ENCODE data around the gene GINS3. TPM values are rescaled to one million over a fixed set of nuclear protein-coding genes. Genes with fewer than 3 reads are reported as not detected.
"Not testable (repeated sequence)": the region's sequence is repeated elsewhere in the genome, so short reads cannot be mapped to it uniquely, and the experiment has no call there.

The GINS3 gene
- polyA plus RNA-seq, 12 donors, result 6.2 to 12.0 (median 9.7) TPM; not detected in 2

- DNase-seq, result no peak
These were observed 7.7 kb upstream of the GINS3 start for GRCh38 chr16:58384437-58385055.

DNA sequence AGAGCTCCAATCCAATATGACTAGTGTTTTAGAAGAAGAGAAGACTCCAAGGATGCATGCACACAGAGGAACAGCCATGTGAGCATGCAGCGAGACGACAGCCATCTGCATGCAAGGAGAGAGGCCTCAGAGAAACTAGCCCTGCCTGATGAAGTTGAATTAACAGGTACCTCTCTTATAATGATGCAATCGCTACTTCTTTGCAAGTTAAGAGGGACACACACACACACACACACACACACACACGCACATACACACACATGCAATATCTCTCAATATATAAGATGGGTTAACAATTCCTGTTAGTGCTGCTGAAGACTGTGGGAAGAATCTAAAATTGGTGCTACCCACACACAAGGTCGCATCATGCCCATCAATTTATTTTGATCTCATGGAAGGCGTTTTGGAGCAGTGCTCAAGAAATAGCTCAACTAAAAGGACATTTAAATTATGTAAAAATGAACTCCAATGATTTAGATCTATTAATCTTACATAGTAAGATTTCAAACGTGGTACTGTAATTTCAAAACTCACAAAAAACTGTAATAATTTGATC lies 7.0 kb upstream of the GINS3 start:
- no peak for DNase-seq

- no peak for DNase-seq
These were observed 2.5 kb upstream of the GINS3 start for GRCh38 chr16:58389724-58390123.

- DNase-seq, result no peak
These were observed 850 bp downstream of the GINS3 start for GRCh38 chr16:58393138-58393504.

DNA sequence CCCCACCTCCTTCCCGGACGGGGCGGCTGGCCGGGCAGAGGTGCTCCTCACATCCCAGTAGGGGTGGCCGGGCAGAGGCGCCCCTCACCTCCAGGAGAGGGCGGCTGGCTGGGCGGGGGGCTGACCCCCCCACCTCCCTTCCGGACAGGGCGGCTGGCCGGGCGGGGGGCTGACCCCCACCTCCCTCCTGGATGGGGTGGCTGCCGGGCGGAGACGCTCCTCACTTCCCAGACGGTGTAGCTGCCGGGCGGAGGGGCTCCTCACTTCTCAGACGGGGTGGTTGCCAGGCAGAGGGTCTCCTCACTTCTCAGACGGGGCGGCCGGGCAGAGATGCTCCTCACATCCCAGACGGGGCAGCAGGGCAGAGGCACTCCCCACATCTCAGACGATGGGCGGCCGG lies 4.6 kb downstream of the GINS3 start:
- not testable (repeated sequence) for DNase-seq

DNA sequence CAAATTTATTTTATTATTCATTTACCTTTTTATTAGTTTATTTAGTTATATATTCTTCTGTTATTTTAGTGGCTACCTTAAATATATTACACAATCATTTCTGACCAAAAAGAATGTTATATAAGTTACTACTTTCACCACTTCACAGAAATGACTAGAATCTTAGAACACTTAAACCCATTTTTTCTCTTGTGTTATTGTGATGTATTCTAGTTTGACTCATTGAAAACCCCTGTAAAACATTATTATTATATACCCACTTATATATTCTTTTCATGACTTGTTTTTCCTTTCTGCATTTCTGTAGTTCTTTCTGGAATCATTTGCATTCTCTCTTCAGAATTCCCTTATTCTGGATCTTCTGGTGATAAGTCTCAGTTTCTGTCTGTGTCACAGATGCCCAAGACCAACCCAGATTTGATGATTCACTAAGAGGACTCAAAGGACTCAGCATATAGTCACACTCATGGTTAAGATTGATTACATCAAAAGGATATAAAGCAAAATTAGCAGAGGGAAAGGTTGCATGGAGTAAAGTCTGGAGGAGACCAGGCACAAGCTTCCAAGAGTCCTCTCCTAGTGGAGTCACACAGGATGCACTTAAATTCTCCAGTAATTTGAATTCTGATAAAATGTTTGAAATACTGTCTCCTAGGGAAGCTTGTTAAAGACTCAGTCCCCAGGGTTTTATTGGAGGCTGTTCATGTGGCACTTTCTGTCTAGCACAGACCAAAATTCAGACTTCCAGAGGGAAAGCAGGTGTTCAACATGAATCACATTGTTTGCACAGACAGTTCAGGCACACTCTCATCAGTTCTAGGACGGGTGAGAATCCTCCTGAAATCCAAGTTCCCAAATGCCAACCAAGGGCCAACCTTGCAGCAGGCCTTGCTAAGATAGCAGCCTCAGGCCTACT lies 7.7 kb downstream of the GINS3 start:
- no peak for DNase-seq

GRCh38 chr16:58401305-58401704 lies 9.0 kb downstream of the GINS3 start:
- not testable (repeated sequence) for DNase-seq

DNA sequence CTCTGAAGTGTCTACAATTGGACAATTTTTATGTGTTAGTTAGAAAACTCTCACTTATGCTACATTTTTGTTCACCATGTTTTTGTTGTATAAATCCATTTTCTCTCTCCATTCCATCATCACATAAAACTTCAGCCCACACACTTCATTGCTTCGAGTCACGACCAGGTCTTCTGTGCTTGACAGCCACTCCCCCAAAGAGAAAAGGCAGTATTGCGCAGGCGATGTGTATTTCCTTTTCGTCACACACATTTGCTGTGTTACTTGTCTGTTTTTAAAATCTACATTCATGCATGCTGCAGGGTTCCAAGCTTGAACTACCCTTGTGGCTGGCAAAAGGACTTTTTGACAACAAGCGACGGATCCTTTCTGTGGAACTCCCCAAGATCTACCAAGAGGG lies 10.5 kb downstream of the GINS3 start:
- no peak for DNase-seq

DNA sequence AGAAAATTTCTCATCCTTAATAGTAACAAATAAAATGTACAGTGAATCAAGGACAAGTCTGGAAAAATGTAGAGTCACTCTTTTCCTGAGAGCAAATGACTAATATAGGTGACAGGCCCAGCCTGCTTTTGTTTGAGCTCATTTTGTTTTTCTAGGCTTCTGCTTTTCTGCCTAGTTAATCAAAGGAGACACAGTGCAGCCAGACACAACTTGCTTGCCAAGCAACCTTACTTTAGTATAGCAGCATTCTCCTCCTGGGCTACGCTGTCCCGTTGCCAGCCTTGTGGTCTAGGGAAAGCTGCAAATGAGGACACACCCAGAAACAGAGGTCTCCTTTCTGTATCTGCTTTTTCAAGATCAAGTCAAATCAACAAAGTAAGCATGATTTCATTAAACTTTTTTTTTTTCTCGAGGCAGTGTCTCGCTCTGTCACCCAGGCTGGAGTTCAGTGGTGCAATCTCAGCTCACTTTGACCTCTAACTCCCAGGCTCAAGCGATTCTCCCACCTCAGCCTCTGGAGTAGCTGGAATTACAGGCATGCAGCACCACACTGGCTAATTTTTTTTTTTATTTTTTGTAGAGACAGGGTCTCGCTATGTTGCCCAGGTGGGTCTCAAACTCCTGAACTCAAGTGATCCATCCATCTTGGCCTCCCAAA lies 17.2 kb downstream of the GINS3 start:
- DNase-seq, result peak; percentile 17

GRCh38 chr16:58411336-58411735 lies 19.1 kb downstream of the GINS3 start:
- no peak for DNase-seq

- no peak for DNase-seq
These were observed 19.7 kb downstream of the GINS3 start for GRCh38 chr16:58411736-58412614.

DNA sequence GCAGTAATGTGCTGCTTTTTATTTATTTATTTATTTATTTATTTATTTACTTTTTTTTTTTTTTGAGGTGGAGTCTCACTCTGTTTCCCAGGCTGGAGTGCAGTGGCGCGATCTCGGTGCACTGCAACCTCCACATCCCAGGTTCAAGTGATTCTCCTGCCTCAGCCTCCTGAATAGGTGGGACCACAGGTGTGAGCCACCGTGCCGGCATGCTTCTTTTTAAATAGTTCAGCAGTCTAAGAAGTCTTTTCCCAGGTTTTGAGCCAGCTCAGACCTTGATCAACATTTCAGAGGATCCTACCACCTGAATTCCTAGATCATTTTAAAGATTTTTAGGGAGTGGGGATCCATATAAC lies 20.3 kb downstream of the GINS3 start:
- DNase-seq, result not testable (repeated sequence)

DNA sequence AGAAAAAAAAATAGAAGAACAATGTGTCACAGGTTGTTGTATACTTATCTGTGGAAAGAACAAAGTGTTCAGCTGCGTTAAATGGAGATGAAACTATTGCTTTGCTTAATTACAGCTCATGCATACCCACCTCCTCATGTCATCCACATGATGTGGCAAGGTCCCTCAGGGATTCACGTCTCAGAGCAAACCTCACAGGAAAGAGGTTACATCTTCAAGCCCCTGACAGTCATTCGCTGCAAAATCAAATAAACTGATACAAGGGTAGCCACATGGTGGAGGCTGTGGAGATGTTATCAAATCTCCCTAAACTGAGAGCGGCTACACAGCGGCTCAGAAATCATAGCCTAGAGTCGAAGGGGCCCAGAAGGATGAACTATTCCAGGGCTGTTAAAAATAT lies 21.1 kb downstream of the GINS3 start:
- DNase-seq, result no peak

- DNase-seq, result no peak
These were observed 22.7 kb downstream of the GINS3 start for GRCh38 chr16:58415003-58415402.

- DNase-seq, result not testable (repeated sequence)
These were observed 23.7 kb downstream of the GINS3 start for GRCh38 chr16:58415961-58416360.

DNA sequence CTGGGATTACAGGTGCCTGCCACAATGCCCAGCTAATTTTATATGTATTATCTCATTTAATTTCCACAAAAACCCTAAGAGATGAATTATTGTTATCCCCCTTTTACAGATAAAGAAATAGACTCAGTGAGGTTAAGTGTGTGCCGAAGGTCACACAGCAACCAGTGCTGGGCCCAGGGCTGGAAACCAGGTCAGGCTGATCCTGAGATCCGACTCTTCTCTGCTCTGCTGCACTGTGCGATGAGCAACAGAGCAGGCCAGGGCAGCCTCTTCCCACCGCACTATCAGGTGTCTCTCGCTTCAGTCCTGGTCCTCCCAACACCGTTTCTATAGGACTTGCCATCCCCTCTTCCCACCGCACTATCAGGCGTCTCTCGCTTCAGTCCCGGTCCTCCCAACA lies 24.8 kb downstream of the GINS3 start:
- no peak for DNase-seq

- no peak for DNase-seq
These were observed 25.3 kb downstream of the GINS3 start for GRCh38 chr16:58417600-58417999.

DNA sequence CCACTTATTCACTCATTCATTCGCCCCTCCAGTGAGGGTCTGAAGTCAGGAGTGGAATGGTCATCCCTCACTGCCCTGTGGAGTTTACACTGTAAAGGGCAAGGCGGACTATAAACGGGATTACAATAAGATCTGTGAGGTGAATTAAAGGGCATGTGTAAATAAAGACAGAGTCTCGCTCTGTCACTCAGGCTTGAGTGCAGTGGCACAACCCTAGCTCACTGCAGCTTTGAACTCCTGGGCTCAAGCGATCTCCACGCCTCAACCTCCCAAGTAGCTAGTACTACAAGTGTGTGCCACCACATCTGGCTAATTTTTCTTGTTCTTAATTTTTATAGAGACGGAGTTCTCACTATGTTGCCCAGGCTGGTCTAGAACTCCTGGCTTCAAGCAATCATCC lies 25.8 kb downstream of the GINS3 start:
- no peak for DNase-seq

GRCh38 chr16:58418601-58419000 lies 26.3 kb downstream of the GINS3 start:
- DNase-seq, result no peak

DNA sequence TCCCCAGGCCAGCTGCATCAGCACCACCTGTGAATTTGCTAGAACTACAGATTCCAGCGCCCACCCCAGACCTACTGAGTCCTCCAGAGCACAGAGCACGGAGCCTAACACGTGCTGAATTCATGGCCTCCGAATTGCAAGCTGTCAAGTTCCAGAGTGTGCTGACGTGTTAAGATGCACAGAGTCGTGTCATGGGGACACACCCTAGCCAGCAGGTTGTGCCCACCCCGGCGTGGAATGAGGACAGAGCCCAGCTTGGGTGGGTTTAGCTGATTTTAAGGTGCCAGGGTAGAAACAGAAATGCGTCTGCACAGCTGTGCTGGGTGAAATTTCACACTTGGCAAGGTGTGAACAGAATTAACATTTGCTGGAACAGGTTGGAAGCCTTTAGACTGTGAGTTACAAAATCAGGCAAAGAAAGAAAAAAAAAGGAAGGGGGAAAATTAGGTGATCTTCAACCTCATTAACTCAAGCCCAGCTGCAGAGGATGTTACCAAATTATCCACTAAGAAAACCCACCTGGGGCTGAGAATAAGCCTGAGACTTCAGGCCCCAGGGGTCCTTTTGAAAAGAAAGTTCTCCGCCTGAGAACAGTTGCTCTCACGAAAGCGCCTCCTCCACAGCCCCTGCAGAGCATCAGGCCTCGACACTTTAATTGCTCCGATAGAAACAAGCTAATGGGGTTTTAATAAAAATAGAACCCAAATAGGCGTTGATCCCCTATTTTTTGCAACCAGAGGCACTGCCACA lies 27.1 kb downstream of the GINS3 start:
- no peak for DNase-seq

DNA sequence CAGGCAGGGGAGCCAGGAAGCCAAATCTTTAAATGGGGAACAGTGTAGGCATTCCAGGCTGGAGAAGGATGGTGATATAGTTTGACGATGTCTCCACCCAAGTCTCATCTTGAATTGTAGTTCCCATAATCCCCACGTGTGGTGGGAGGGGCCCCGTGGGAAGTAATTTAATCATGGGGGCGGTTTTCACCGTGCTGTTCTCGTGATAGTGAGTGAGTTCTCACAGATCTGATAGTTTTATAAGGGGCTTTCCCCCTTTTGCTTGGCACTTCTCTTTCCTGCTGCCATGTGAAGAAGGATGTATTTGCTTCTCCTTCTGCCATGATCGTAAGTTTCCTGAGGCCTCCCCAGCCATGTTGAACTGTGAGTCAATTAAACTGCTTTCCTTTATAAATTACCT lies 28.8 kb downstream of the GINS3 start:
- DNase-seq, result no peak

Measured in muscle of arm (tissue), 12 donors.